Measurements from ENCODE around the gene DUS1L.
A peak's percentile ranks its signal among the peaks of the same experiment; 100 is the strongest.

Gene DUS1L

GRCh38 chr17:82050761-82051641, 14.6 kb downstream of the DUS1L start:
- H3K4me3 ChIP-seq (ENCODE audit: low read depth, low read length), result peak overlapping the region; percentile 94
- DNase-seq (ENCODE audit: low read depth), result no peak
- TF ChIP-seq, protein P1, sequence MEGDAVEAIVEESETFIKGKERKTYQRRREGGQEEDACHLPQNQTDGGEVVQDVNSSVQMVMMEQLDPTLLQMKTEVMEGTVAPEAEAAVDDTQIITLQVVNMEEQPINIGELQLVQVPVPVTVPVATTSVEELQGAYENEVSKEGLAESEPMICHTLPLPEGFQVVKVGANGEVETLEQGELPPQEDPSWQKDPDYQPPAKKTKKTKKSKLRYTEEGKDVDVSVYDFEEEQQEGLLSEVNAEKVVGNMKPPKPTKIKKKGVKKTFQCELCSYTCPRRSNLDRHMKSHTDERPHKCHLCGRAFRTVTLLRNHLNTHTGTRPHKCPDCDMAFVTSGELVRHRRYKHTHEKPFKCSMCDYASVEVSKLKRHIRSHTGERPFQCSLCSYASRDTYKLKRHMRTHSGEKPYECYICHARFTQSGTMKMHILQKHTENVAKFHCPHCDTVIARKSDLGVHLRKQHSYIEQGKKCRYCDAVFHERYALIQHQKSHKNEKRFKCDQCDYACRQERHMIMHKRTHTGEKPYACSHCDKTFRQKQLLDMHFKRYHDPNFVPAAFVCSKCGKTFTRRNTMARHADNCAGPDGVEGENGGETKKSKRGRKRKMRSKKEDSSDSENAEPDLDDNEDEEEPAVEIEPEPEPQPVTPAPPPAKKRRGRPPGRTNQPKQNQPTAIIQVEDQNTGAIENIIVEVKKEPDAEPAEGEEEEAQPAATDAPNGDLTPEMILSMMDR (IDR thresholded peaks at IDR 0.05; ENCODE audit: low read depth, low read length, missing control alignments), result no peak

GRCh38 chr17:82050152-82050760, 15.3 kb downstream of the DUS1L start:
- TF ChIP-seq, protein P1 (IDR thresholded peaks at IDR 0.05; ENCODE audit: low read depth, low read length, missing control alignments), result no peak
- peak overlapping the region; percentile 94 for H3K4me3 ChIP-seq (ENCODE audit: low read depth, low read length)
- no peak for DNase-seq (ENCODE audit: low read depth)

DNA sequence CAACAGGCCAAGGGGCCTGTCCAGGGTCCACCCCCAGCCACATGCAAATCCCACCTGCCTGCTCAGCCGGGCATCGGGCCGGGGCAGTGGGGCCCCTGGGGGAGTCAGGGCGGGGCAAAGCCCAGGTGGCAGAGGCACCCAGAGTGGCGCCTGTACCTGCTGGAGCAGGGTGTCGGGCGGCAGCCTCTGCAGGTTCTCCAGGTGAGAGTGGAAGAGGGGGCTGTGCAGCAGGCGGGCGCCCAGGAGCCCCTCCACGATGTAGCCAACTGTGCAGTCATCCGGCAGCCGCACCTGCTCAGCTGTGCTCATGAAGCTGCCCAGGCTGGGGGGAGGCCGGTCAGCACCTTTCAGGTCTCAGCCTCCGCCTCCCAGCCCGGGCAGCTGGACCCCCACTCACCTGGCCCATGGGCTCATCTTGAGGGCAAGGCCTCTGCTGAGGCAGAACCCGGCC, 16.1 kb downstream of the DUS1L start:
- TF ChIP-seq, protein P1 (IDR thresholded peaks at IDR 0.05; ENCODE audit: low read depth, low read length, missing control alignments), result no peak
- H3K4me3 ChIP-seq (ENCODE audit: low read depth, low read length), result no peak overlapping the region
- DNase-seq (ENCODE audit: low read depth), result no peak

- H3K4me3 ChIP-seq (ENCODE audit: low read depth, low read length), result no peak overlapping the region
- TF ChIP-seq, protein P1 (IDR thresholded peaks at IDR 0.05; ENCODE audit: low read depth, low read length, missing control alignments), result no peak
Measured at GRCh38 chr17:82049106-82049505, 16.5 kb downstream of the DUS1L start.

DNA sequence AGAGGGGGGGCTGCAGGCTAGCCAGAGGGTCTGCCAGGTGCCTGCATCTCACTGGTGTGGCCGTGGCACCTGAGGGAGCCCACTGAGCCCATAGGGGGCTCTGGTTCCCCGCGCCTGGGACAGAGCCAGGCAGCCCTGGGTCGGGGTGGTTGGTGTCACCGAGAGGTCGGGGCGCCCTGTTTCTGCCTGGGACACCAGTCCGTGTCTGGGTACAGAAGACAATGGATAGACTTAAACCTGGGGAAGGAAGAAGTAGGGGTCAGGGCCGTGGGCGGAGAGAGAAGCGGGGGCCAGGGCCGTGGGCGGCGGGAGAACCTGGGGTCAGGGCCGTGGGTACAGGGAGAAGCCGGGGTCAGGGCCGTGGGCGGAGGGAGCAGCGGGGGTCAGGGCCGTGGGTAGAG, 17.0 kb downstream of the DUS1L start:
- DNase-seq (ENCODE audit: low read depth), result no peak
- no peak overlapping the region for H3K4me3 ChIP-seq (ENCODE audit: low read depth, low read length)
- TF ChIP-seq, protein P1 (IDR thresholded peaks at IDR 0.05; ENCODE audit: low read depth, low read length, missing control alignments), result no peak

More at GRCh38 chr17:82049106-82049505, 16.5 kb downstream of the DUS1L start:
- no peak for DNase-seq (ENCODE audit: low read depth)

DNA sequence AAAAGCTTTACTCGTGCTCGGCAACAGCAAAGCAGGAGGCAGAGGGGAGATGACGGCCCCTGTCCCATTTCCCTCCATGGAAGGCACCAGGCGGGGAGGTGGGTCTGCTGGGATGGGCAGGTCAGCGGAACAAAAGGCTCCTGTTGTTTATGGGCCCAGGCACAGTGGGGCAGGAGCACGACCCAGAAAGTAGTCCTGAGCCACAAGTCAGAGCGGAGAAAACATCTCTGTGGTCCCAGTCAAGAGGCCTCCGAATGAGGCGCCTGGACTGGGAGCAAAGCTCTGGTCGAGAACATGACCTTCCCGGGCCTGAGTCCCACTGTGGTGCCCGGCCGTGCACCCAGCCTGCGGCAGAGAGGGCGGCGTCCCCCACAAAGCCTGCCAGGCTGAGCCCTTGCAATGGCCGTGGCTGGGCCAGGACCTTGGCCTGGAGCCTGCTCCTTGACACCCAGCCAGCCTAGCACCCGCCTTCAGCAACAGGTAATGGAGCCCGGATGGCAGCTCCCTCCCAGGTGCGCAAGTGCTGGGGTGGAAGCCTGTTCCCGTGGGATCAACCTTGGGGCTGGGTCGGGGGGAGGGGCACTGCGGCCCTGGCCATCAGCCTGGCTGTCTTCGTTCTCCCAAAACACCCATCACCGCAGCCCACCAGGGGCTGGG, 17.6 kb downstream of the DUS1L start:
- no peak for DNase-seq (ENCODE audit: low read depth)
- no peak overlapping the region for H3K4me3 ChIP-seq (ENCODE audit: low read depth, low read length)
- TF ChIP-seq, protein P1 (IDR thresholded peaks at IDR 0.05; ENCODE audit: low read depth, low read length, missing control alignments), result no peak
